ENCODE measurements around the gene MYO18A. TPM values are rescaled to one million over a fixed set of nuclear protein-coding genes. Genes with fewer than 3 reads are reported as not detected.

The MYO18A gene
- total RNA-seq, 5 donors from 2014 or later (not counting 1 experiment from before 2014, with no cell fraction given): 119 to 151 (median 145) TPM

DNA sequence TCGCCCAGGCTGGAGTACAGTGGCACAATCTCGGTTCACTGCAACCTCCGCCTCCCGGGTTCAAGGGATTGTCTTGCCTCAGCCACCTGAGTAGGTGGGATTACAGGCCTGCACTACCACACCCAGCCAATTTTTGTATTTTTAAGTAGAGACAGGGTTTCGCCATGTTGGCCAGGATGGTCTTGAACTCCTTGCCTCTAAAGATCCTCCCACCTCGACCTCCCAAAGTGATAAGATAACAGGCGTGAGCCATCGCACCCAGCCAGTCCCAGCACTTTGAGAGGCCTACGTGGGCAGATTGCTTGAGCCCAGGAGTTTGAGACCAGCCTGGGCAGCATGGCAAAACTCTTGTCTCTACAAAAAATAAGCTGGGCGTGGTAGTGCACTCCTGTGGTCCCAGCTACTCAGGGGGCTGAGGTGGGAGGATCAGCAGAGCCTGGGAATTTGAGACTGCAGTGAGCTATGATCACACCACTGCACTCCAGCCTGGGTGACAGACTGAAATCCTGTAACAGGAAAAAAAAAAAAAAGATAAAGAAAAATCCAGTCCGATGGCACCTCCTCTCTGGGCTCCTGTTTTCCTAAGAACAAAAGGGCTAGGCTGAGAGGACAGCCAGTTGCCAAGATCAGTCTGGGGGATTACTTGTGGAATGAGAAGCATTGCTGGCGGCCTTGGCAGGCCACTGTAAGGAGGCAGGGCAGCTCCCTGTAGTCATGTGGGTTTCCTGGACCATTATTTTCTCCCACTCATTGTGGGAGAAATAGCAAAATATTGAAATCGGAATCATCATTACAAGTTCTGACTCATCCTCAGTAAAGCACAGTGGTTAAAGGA lies 140.2 kb downstream of the MYO18A start:
- Histone ChIP-seq H3K27me3 (replicated peaks in 1 of 2; ENCODE audit: control insufficient read depth in 2 of 2, extremely low read depth in 1 of 2, insufficient read depth in 2 of 2, low read length in 1 of 2) (peaks cover 0 to 37% of the 10 kb centered on the region in 2 experiments), H3K9me3 (no peaks in the 10 kb centered on the region), H3K27ac (ENCODE audit: low read length) (no peak overlapping the region), H3K36me3 (ENCODE audit: control insufficient read depth in 2 of 2, extremely low read depth in 1 of 2, insufficient read depth in 1 of 2, low read length in 1 of 2) (no peaks in the 10 kb centered on the region), H3K4me3 (ENCODE audit: control insufficient read depth in 1 of 2, extremely low read depth in 1 of 2, low read length in 1 of 2) (no peak overlapping the region), H3K4me1 (ENCODE audit: control insufficient read depth in 1 of 2, extremely low read depth in 1 of 2, insufficient read depth in 2 of 2, low read length in 2 of 2) (peaks cover 0 to 7% of the 10 kb centered on the region in 2 experiments)
- Mint-ChIP-seq H3K27me3 (peaks cover 10 to 13% of the 10 kb centered on the region in 2 donors), H3K4me1 (peaks cover 0 to 8% (median 5%) of the 10 kb centered on the region in 3 donors), H3K4me3 (no peak overlapping the region), H3K27ac (no peak overlapping the region), H3K9me3 (peaks cover 0 to 5% (median 0%) of the 10 kb centered on the region in 3 donors), H3K36me3 (peaks cover 3% of the 10 kb centered on the region)
- POLR2A ChIA-PET: no interaction called here
- CTCF ChIA-PET: no interaction called here
- ATAC-seq (replicated peaks in 1 of 4): no peak
- DNase-seq: no peak
- WGBS (ENCODE audit: insufficient coverage): 72% methylated on average over 4 of the region's 13 CpGs

DNA sequence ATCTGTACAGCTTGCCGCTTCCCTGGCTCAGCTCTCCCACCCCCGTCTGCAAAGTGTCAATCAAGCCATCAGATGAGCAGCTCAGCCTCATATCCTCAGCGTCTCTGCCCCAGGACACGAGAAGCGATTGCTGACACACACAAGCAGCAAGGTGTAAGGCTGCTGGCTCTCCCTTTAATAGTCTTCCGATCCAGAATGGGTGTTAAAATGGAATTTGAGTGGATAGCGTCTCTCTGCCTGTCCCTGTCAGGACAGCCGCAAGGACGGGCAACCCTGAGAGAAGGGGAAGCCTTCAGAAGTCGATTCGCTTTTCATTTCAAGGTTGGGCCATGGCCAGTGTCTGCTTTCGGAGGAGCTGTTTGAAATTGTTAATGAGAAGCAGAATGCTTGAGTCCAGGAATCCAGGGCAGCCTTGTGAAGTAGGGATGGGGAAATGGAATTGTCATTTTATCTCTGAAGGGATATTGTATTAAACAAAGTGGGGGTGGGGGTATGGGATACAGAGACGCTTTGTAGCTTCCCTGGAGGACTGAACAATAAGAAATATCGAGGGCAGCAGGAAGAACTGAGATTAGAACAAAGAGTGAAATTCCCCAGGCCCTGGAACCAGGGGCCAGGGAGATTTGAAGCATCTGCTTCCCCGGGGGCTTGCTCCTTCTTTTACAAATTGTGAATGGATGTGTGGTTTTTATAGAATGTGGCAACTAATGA lies 142.0 kb downstream of the MYO18A start:
- peaks cover 12 to 26% of the 10 kb centered on the region in 2 donors for H3K27me3 Mint-ChIP-seq
- H3K4me3 Mint-ChIP-seq: no peak overlapping the region
- CTCF ChIA-PET: interaction anchor here (0.5 to 0.6 kb wide), 2 partner anchors 167 to 510 kb away, joined by 4 to 5 read pairs; no protein-coding TSS in a partner anchor
- ATAC-seq (replicated peaks in 1 of 4) (no peak), DNase-seq (no peak)
- peaks cover 0 to 15% (median 8%) of the 10 kb centered on the region in 3 donors for H3K9me3 Mint-ChIP-seq
- Histone ChIP-seq H3K9me3 (no peaks in the 10 kb centered on the region), H3K27me3 (replicated peaks in 1 of 2; ENCODE audit: control insufficient read depth in 2 of 2, extremely low read depth in 1 of 2, insufficient read depth in 2 of 2, low read length in 1 of 2) (peaks cover 2 to 34% of the 10 kb centered on the region in 2 experiments), H3K27ac (ENCODE audit: low read length) (no peak overlapping the region), H3K4me3 (ENCODE audit: control insufficient read depth in 1 of 2, extremely low read depth in 1 of 2, low read length in 1 of 2) (no peak overlapping the region), H3K36me3 (ENCODE audit: control insufficient read depth in 2 of 2, extremely low read depth in 1 of 2, insufficient read depth in 1 of 2, low read length in 1 of 2) (no peaks in the 10 kb centered on the region), H3K4me1 (ENCODE audit: control insufficient read depth in 1 of 2, extremely low read depth in 1 of 2, insufficient read depth in 2 of 2, low read length in 2 of 2) (peaks cover 0 to 7% of the 10 kb centered on the region in 2 experiments)
- peaks cover 3% of the 10 kb centered on the region for H3K36me3 Mint-ChIP-seq
- H3K27ac Mint-ChIP-seq: no peak overlapping the region
- peaks cover 0 to 8% (median 5%) of the 10 kb centered on the region in 3 donors for H3K4me1 Mint-ChIP-seq
- POLR2A ChIA-PET: interaction anchor here in 1 of 2 donors (0.6 kb wide), 1 partner anchor 58 kb away, joined by 5 read pairs; no protein-coding TSS in a partner anchor
- 61% methylated on average over 10 of the region's 15 CpGs for WGBS (ENCODE audit: insufficient coverage)

DNA sequence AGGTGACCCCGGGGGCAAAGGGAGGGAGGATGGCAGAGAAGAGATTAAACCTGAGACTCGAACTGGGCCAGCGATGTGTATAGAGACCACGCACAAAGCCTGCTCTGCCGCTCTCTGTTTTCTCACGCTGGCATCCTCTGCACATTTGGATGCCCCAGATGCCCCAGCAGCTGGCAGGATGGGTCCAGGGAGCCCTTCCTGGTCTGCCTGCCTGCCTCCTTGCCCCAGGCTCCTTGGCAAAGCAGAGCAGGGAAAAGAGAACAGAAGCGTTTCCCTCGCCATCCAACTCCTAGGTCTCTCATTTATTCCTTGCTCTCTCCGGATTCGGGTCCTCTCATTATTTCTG lies 142.5 kb downstream of the MYO18A start:
- CTCF ChIA-PET: interaction anchor here (0.5 to 0.6 kb wide), 2 partner anchors 166 to 511 kb away, joined by 4 to 5 read pairs; no protein-coding TSS in a partner anchor
- POLR2A ChIA-PET: no interaction called here

DNA sequence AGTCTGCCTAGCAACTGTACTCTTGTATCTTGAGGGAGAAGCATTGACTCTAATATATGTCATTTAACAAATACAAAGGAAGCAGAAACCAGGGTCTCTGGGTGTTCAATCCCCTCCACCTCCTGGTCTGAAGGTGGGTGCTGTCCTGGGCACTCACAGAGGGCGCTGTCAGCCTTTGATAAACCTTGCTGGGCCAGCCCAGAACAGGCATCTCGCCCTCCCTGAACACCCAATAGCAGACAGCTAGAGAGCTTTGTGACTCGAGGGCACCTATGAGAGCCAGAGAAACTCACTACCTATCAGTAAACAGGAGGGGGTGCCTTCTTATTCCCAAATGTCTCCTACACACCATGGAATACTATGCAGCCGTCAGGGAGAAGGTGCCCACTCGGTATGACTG lies 143.6 kb downstream of the MYO18A start:
- no peaks in the 10 kb centered on the region for H3K4me1 Mint-ChIP-seq
- peaks cover 0 to 15% (median 8%) of the 10 kb centered on the region in 3 donors for H3K9me3 Mint-ChIP-seq
- 25% methylated on average over 1 of the region's 5 CpGs for WGBS (ENCODE audit: insufficient coverage)
- POLR2A ChIA-PET: no interaction called here
- H3K9me3 ChIP-seq: no peaks in the 10 kb centered on the region
- H3K27ac Mint-ChIP-seq: peak overlapping the region in 1 of 2 donors; percentile 60
- H3K27me3 Mint-ChIP-seq: peaks cover 22 to 33% of the 10 kb centered on the region in 2 donors
- no peaks in the 10 kb centered on the region for H3K36me3 ChIP-seq (ENCODE audit: control insufficient read depth in 2 of 2, extremely low read depth in 1 of 2, insufficient read depth in 1 of 2, low read length in 1 of 2)
- H3K4me3 ChIP-seq (ENCODE audit: control insufficient read depth in 1 of 2, extremely low read depth in 1 of 2, low read length in 1 of 2): no peak overlapping the region
- CTCF ChIA-PET: no interaction called here
- H3K27ac ChIP-seq (ENCODE audit: low read length): no peak overlapping the region
- H3K27me3 ChIP-seq (replicated peaks in 1 of 2; ENCODE audit: control insufficient read depth in 2 of 2, extremely low read depth in 1 of 2, insufficient read depth in 2 of 2, low read length in 1 of 2): peaks cover 2 to 38% of the 10 kb centered on the region in 2 experiments
- no peak overlapping the region for H3K4me3 Mint-ChIP-seq
- ATAC-seq (replicated peaks in 1 of 4): no peak
- H3K36me3 Mint-ChIP-seq: peaks cover 3% of the 10 kb centered on the region
- no peaks in the 10 kb centered on the region for H3K4me1 ChIP-seq (ENCODE audit: control insufficient read depth in 1 of 2, extremely low read depth in 1 of 2, insufficient read depth in 2 of 2, low read length in 2 of 2)
- no peak for DNase-seq

More for the DNA sequence above, 142.5 kb downstream of the MYO18A start:
- Mint-ChIP-seq H3K9me3 (peaks cover 0 to 15% (median 8%) of the 10 kb centered on the region in 3 donors), H3K36me3 (peaks cover 3% of the 10 kb centered on the region), H3K27me3 (peaks cover 15 to 27% of the 10 kb centered on the region in 2 donors), H3K4me3 (no peak overlapping the region), H3K4me1 (peaks cover 0 to 6% (median 5%) of the 10 kb centered on the region in 3 donors), H3K27ac (no peak overlapping the region)
- no peaks in the 10 kb centered on the region for H3K36me3 ChIP-seq (ENCODE audit: control insufficient read depth in 2 of 2, extremely low read depth in 1 of 2, insufficient read depth in 1 of 2, low read length in 1 of 2)
- H3K27me3 ChIP-seq (replicated peaks in 1 of 2; ENCODE audit: control insufficient read depth in 2 of 2, extremely low read depth in 1 of 2, insufficient read depth in 2 of 2, low read length in 1 of 2): peaks cover 2 to 32% of the 10 kb centered on the region in 2 experiments
- WGBS (ENCODE audit: insufficient coverage): 84% methylated on average over 8 of the region's 10 CpGs
- no peak overlapping the region for H3K4me3 ChIP-seq (ENCODE audit: control insufficient read depth in 1 of 2, extremely low read depth in 1 of 2, low read length in 1 of 2)
- no peaks in the 10 kb centered on the region for H3K9me3 ChIP-seq
- no peak overlapping the region for H3K27ac ChIP-seq (ENCODE audit: low read length)
- no peak for ATAC-seq (replicated peaks in 1 of 4)
- peaks cover 0 to 4% of the 10 kb centered on the region in 2 experiments for H3K4me1 ChIP-seq (ENCODE audit: control insufficient read depth in 1 of 2, extremely low read depth in 1 of 2, insufficient read depth in 2 of 2, low read length in 2 of 2)
- no peak for DNase-seq

DNA sequence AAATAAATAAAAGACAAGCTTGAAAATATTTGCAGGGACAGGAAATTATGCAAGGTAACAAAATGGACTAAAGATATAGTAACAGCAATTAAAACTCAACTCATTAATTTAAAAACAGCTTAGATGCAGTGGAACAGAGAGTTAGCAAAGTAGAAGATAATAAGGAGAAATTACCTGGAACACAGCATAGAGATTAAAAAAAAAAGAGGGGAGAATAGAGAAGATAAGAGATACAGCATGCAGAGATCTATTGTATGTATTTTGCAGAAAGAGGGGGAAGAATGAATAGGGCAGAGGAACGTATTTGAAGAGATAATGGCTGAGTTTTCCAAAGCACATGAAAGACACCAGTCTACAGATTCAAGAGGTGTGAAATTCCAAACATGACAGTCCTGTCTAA lies 145.7 kb downstream of the MYO18A start:
- peaks cover 3 to 44% of the 10 kb centered on the region in 2 experiments for H3K27me3 ChIP-seq (replicated peaks in 1 of 2; ENCODE audit: control insufficient read depth in 2 of 2, extremely low read depth in 1 of 2, insufficient read depth in 2 of 2, low read length in 1 of 2)
- no peaks in the 10 kb centered on the region for H3K4me1 Mint-ChIP-seq
- H3K27me3 Mint-ChIP-seq: peaks cover 36 to 48% of the 10 kb centered on the region in 2 donors
- H3K4me3 Mint-ChIP-seq: no peak overlapping the region
- H3K36me3 ChIP-seq (ENCODE audit: control insufficient read depth in 2 of 2, extremely low read depth in 1 of 2, insufficient read depth in 1 of 2, low read length in 1 of 2): no peaks in the 10 kb centered on the region
- peaks cover 0 to 15% (median 8%) of the 10 kb centered on the region in 3 donors for H3K9me3 Mint-ChIP-seq
- ATAC-seq (replicated peaks in 1 of 4) (no peak), DNase-seq (no peak)
- no peak overlapping the region for H3K27ac ChIP-seq (ENCODE audit: low read length)
- H3K4me3 ChIP-seq (ENCODE audit: control insufficient read depth in 1 of 2, extremely low read depth in 1 of 2, low read length in 1 of 2): no peak overlapping the region
- peaks cover 3% of the 10 kb centered on the region for H3K36me3 Mint-ChIP-seq
- H3K4me1 ChIP-seq (ENCODE audit: control insufficient read depth in 1 of 2, extremely low read depth in 1 of 2, insufficient read depth in 2 of 2, low read length in 2 of 2): no peaks in the 10 kb centered on the region
- POLR2A ChIA-PET: interaction anchor here in 1 of 2 donors (0.7 kb wide), 1 partner anchor 433 kb away, joined by 4 read pairs; no protein-coding TSS in a partner anchor
- H3K9me3 ChIP-seq: no peaks in the 10 kb centered on the region
- 50% methylated on average over 1 of the region's 1 CpG for WGBS (ENCODE audit: insufficient coverage)
- no peak overlapping the region for H3K27ac Mint-ChIP-seq
- CTCF ChIA-PET: no interaction called here

DNA sequence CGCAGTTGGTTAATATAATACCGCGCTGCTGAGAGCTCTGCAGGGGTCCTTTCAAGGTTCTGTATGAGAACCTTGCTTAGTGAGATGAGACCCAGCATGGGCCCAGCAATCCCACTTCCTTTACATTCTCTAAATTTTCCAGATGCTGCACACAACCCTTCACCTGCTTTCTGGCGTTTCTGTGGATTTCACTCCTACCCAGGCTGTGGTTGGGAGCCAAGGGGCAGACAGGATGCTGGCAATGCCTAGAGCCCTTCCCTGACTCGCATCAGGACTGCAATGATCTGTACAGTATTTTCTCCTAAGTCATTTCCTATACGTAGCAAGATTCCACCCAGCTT lies 147.4 kb downstream of the MYO18A start:
- no peak for ATAC-seq (replicated peaks in 1 of 4)

More for the DNA sequence above, 147.4 kb downstream of the MYO18A start:
- H3K4me3 Mint-ChIP-seq: no peak overlapping the region
- Histone ChIP-seq H3K4me3 (ENCODE audit: control insufficient read depth in 1 of 2, extremely low read depth in 1 of 2, low read length in 1 of 2) (no peak overlapping the region), H3K36me3 (ENCODE audit: control insufficient read depth in 2 of 2, extremely low read depth in 1 of 2, insufficient read depth in 1 of 2, low read length in 1 of 2) (no peaks in the 10 kb centered on the region), H3K27me3 (replicated peaks in 1 of 2; ENCODE audit: control insufficient read depth in 2 of 2, extremely low read depth in 1 of 2, insufficient read depth in 2 of 2, low read length in 1 of 2) (peaks cover 3 to 45% of the 10 kb centered on the region in 2 experiments), H3K9me3 (no peaks in the 10 kb centered on the region), H3K27ac (ENCODE audit: low read length) (no peak overlapping the region), H3K4me1 (ENCODE audit: control insufficient read depth in 1 of 2, extremely low read depth in 1 of 2, insufficient read depth in 2 of 2, low read length in 2 of 2) (no peaks in the 10 kb centered on the region)
- WGBS (ENCODE audit: insufficient coverage): 74% methylated on average over 2 of the region's 6 CpGs
- H3K27me3 Mint-ChIP-seq: peaks cover 37 to 52% of the 10 kb centered on the region in 2 donors
- peaks cover 0 to 15% (median 8%) of the 10 kb centered on the region in 3 donors for H3K9me3 Mint-ChIP-seq
- no peak for DNase-seq
- ChIA-PET CTCF (no interaction called here), POLR2A (interaction anchor here in 1 of 2 donors (0.6 kb wide), 1 partner anchor 267 kb away, joined by 3 read pairs; no protein-coding TSS in a partner anchor)
- H3K36me3 Mint-ChIP-seq: peaks cover 3% of the 10 kb centered on the region
- no peaks in the 10 kb centered on the region for H3K4me1 Mint-ChIP-seq
- no peak overlapping the region for H3K27ac Mint-ChIP-seq
